GM12872 (cell line): ENCODE results near the gene HSD17B12.

Experiments
- TF ChIP-seq, protein P1 (sequence below): IDR thresholded peaks from 3 replicates; pipeline ENCODE4 v1.5.1; 2011; ENCODE audit warnings: low read depth, mild to moderate bottlenecking, low read length, moderate library complexity; ENCODE audit not compliant: insufficient read depth

The HSD17B12 gene

DNA sequence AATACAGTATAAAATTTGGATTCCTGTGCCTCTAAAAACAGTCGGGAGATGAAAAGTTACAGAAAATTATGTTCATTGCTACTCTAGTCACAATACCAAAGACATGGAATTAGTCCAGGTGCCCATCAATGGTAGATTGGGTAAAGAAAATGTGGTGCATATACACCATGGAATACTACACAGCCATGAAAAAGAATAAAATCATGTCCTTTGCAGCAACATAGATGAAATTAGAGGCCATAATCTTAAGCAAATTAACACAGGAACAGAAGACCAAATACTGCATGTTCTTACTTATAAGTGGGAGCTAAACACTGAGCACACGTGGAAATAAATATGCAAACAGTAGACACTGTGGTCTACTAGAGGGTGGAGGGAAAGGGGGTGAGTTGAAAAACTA, 67.6 kb downstream of the HSD17B12 start:
- TF ChIP-seq, protein P1, sequence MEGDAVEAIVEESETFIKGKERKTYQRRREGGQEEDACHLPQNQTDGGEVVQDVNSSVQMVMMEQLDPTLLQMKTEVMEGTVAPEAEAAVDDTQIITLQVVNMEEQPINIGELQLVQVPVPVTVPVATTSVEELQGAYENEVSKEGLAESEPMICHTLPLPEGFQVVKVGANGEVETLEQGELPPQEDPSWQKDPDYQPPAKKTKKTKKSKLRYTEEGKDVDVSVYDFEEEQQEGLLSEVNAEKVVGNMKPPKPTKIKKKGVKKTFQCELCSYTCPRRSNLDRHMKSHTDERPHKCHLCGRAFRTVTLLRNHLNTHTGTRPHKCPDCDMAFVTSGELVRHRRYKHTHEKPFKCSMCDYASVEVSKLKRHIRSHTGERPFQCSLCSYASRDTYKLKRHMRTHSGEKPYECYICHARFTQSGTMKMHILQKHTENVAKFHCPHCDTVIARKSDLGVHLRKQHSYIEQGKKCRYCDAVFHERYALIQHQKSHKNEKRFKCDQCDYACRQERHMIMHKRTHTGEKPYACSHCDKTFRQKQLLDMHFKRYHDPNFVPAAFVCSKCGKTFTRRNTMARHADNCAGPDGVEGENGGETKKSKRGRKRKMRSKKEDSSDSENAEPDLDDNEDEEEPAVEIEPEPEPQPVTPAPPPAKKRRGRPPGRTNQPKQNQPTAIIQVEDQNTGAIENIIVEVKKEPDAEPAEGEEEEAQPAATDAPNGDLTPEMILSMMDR, result no peak

DNA sequence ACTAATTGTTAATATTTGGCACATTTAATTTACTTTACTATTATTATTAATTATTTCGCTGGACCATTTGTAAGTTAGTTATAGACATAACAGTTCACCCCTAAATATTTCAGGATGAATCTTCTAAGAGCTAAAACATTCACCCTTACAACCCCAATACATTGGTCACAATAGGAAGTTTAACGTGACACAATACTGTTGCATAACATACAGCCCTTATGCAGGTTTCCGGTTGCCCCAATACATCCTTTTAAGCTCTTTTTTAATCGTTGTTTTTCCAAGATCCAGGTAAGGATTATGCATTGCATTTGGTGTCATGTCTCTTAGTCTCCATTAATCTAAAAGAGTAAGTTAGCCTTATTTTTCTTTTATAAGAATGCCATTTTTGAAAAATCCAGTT, 71.2 kb downstream of the HSD17B12 start:
- TF ChIP-seq, protein P1, result no peak

DNA sequence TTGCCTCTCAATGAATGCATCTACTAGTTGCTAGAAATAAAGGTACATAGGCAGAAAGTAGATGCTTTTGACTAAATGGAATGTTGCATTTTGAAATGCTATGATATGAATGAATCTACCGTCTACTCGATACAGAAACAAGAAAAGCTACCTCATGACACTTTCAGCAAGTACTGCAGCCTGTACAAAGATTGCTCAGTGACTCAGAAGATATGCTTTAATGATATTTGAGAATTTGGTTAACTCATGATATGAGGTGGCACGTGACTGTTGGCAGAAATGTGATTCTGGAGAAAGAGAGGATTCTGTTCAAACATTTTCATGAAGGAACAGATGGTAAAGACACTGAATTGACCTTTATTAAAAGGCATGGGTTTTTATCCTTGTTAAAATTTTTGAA, 76.0 kb downstream of the HSD17B12 start:
- TF ChIP-seq, protein P1, result no peak

DNA sequence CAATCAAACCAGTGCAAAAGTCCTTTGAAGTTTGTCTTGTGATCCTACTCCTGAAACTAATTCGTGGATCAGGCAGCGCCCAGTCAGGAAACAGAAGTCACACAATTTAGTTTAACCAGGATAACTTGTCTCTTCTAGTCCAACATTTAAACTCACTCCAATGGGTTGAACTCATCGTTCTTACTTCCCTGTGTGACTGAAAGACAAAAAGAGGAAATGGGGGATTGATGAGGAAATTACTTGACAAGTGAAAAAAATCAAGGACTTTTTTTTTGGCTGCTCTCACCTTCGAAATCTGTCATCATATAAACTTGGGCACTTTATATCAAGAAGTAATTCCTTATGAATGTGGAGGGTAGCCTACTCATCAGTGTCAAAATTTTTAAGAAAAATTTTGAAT, 78.4 kb downstream of the HSD17B12 start:
- TF ChIP-seq, protein P1, result no peak

DNA sequence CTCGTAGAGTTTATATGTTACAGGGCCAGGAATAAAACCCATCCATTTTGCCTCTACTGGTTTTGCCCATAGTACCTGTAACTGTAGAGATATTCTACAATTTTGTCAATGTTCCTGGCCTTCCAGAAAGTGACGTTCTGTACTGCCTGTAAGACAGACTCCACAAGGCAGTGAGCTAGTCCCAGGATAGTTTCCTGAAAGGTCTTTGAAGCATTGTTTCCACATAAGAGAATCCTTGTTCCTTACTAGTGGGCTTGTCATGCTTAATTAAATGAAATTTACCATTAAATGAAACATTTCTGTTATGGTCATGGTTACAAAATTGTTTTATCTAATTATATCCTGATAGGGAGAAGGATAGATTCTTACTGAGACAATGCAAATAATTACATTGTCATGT, 80.4 kb downstream of the HSD17B12 start:
- TF ChIP-seq, protein P1, result no peak

DNA sequence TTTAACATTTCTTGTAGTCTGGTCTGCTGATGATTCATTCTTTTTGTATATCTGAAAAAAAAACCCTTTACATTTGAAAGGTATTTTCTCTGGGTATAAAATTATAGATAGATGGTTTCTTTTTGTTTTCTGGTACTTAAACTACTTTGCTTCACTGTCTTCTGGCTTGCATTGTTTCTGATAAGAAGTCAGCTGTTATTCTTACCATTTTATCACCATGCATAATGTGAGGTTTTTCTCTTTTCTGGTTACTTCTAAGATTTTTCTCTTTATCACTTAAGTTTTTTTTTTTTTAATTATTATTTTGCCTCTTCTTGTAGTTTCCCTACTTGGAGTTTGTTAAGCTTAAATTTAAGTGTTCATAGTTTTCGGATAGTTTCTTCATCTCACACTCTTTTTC, 84.7 kb downstream of the HSD17B12 start:
- TF ChIP-seq, protein P1, result no peak

DNA sequence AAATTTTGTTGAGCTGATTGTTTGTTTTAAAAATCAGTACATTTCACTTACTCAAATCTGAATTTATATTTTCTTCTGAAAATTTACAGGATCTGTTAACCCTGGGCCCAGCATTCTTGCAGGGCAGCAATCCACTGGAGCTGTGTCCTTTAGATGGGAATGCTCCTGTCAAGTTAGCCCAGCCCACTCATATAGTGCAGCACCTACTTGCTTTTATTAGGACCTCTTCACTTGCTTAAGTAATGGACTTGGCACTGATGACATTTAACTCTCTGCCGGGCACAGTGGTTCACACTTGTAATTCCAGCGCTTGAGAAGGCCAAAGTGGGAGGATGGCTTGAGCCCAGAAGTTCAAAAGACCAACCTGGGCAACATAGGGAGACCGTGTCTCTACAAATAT, 89.6 kb downstream of the HSD17B12 start:
- TF ChIP-seq, protein P1, result no peak

DNA sequence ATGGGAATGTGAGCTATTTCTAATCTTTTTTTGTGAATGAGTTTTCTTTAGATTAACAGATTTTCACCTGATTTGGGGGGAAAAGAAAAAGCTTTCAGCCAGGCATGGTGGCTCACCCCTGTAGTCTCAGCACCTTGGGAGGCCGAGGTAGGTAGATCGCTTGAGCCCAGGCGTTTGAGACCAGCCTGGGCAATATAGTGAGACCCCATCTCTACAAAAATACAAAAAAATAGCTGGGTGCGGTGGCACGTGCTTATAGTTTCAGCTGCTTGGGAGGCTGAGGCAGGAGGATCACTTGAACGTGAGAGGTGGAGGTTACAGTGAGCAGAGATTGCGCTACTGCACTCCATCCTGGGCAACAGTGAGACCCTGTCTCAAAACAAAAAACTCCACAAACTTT, 92.2 kb downstream of the HSD17B12 start:
- TF ChIP-seq, protein P1, result no peak
